ENCODE results near the gene MMP26. TPM values are rescaled to one million over a fixed set of nuclear protein-coding genes. Genes with fewer than 3 reads are reported as not detected.

The MMP26 gene
- total and polyA plus RNA-seq, 10 of the 15 experiments (the other 5 are each of a cell fraction or from before 2014, with no cell fraction given), result not detected

DNA sequence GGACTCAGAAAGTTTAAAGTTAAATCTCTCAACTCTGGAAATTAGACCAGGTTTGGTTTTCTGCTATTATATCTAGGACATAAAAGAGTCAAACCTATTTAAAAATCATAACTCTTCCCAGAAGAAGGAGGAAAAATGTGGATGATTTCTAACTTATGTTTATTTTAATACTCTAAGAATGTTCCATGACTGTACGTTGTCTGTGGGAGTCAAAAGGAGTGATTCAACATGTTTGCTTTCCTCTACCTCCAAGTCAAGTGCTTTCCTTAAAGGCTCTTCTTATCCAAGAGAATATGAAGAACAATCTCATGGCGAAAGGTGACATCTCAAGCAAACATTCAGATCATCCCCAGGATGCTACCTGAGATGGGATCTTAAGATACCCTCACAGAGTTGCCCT is 39.2 kb upstream of the MMP26 start:
- ChIA-PET RAD21 (ENCODE audit: unreplicated experiment) (no interaction called here), SMC1A (ENCODE audit: uncharacterized antibody, unreplicated experiment) (no interaction called here), POLR2A (no interaction called here), CTCF (no interaction called here)
- Histone ChIP-seq H3K9ac (ENCODE audit: control insufficient read depth, insufficient read depth, low read length) (no peak overlapping the region), H3K36me3 (ENCODE audit: control insufficient read depth in 2 of 2, insufficient read depth in 2 of 2, low read length in 1 of 2) (no peaks in the 10 kb centered on the region), H2AFZ (ENCODE audit: control insufficient read depth, low read depth, low read length) (no peak overlapping the region), H3K27ac (ENCODE audit: control insufficient read depth, insufficient read depth) (no peak overlapping the region), H4K20me1 (ENCODE audit: control insufficient read depth, insufficient read depth) (no peaks in the 10 kb centered on the region), H3K4me3 (no peak overlapping the region), H3K4me1 (ENCODE audit: control insufficient read depth, insufficient read depth, low read length) (no peaks in the 10 kb centered on the region), H3K9me3 (replicated peaks; ENCODE audit: control insufficient read depth, insufficient read depth, low read length) (no peaks in the 10 kb centered on the region), H3K79me2 (ENCODE audit: control insufficient read depth, insufficient read depth, low read length) (no peaks in the 10 kb centered on the region), H3K4me2 (ENCODE audit: control insufficient read depth, insufficient read depth) (no peak overlapping the region), H3K27me3 (replicated peaks in 1 of 2; ENCODE audit: control insufficient read depth in 2 of 2, insufficient read depth in 2 of 2, low read length in 1 of 2) (no peaks in the 10 kb centered on the region; a peak in 1 of 4 replicates)
- in situ Hi-C loops (cut with MboI), result no loop called here
- intact Hi-C loops (cut with micrococcal nuclease; ENCODE audit: unreplicated experiment), result no loop called here
- FAIRE-seq (no peak), DNase-seq (ENCODE audit: low read depth, low spot score) (no peak), ATAC-seq (no peak)
- 22% methylated on average over 2 of the region's 2 CpGs for WGBS (ENCODE audit: insufficient coverage, insufficient replicate concordance, low lambda C conversion rate, missing lambda C conversion rate)
- no peak for TF ChIP-seq ATF3 (IDR thresholded peaks at IDR 0.05; ENCODE audit: borderline replicate concordance, extremely low read depth, low read depth, low read length)
- TF ChIP-seq, protein P1, sequence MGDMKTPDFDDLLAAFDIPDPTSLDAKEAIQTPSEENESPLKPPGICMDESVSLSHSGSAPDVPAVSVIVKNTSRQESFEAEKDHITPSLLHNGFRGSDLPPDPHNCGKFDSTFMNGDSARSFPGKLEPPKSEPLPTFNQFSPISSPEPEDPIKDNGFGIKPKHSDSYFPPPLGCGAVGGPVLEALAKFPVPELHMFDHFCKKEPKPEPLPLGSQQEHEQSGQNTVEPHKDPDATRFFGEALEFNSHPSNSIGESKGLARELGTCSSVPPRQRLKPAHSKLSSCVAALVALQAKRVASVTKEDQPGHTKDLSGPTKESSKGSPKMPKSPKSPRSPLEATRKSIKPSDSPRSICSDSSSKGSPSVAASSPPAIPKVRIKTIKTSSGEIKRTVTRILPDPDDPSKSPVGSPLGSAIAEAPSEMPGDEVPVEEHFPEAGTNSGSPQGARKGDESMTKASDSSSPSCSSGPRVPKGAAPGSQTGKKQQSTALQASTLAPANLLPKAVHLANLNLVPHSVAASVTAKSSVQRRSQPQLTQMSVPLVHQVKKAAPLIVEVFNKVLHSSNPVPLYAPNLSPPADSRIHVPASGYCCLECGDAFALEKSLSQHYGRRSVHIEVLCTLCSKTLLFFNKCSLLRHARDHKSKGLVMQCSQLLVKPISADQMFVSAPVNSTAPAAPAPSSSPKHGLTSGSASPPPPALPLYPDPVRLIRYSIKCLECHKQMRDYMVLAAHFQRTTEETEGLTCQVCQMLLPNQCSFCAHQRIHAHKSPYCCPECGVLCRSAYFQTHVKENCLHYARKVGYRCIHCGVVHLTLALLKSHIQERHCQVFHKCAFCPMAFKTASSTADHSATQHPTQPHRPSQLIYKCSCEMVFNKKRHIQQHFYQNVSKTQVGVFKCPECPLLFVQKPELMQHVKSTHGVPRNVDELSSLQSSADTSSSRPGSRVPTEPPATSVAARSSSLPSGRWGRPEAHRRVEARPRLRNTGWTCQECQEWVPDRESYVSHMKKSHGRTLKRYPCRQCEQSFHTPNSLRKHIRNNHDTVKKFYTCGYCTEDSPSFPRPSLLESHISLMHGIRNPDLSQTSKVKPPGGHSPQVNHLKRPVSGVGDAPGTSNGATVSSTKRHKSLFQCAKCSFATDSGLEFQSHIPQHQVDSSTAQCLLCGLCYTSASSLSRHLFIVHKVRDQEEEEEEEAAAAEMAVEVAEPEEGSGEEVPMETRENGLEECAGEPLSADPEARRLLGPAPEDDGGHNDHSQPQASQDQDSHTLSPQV (IDR thresholded peaks at IDR 0.05), result no peak
- TF ChIP-seq RUNX3 (IDR thresholded peaks at IDR 0.05; ENCODE audit: low read length), result no peak
- no peak for TF ChIP-seq FOS (IDR thresholded peaks at IDR 0.05; ENCODE audit: borderline replicate concordance, extremely low read depth, insufficient read length)
- TF ChIP-seq ELK1 (IDR thresholded peaks at IDR 0.05; ENCODE audit: low read depth, low read length), result no peak
- TF ChIP-seq DPF2 (IDR thresholded peaks at IDR 0.05), result no peak
- no peak for TF ChIP-seq FOXM1 (IDR thresholded peaks at IDR 0.05; ENCODE audit: low read depth, low read length)
- TF ChIP-seq SREBF2 (IDR thresholded peaks at IDR 0.05; ENCODE audit: low read length), result no peak
- TF ChIP-seq TBL1XR1 (IDR thresholded peaks at IDR 0.05; ENCODE audit: low read depth, low read length), result no peak
- BruUV-seq (replicated peaks), result no TSS peak
